Thymus (tissue), 11 donors: ENCODE results near the gene SMAD9. TPM values are rescaled to one million over a fixed set of nuclear protein-coding genes. Genes with fewer than 3 reads are reported as not detected.

ENCODE experiments used
- DNase-seq, 9 donors: peaks; one replicate each; pipeline ENCODE4 v3.0.0-alpha.2; 2013; ENCODE audit warnings: low spot score in 9 of 9, low read depth in 6 of 9, missing footprints in 1 of 9
- H3K27ac ChIP-seq, 2 donors: one replicate each; pipeline ENCODE4 v1.5.1; 2013; ENCODE audit warnings: control low read depth in 1 of 2, low read depth in 1 of 2, low read length in 1 of 2, mild to moderate bottlenecking in 1 of 2, moderate library complexity in 1 of 2
- H3K27me3 ChIP-seq, 2 donors: one replicate each; pipeline ENCODE4 v1.5.1; 2013; ENCODE audit warnings: low read length in 1 of 2; ENCODE audit not compliant: control insufficient read depth in 2 of 2, insufficient read depth in 1 of 2
- H3K36me3 ChIP-seq, 2 donors: one replicate each; pipeline ENCODE4 v1.5.1; 2013; ENCODE audit warnings: low read length in 1 of 2, mild to moderate bottlenecking in 1 of 2, moderate library complexity in 1 of 2; ENCODE audit not compliant: control insufficient read depth in 2 of 2, insufficient read depth in 2 of 2
- H3K4me1 ChIP-seq, 2 donors: one replicate each; pipeline ENCODE4 v1.5.1; 2013; ENCODE audit warnings: low read length in 2 of 2; ENCODE audit not compliant: control insufficient read depth in 2 of 2, insufficient read depth in 2 of 2
- H3K4me3 ChIP-seq, 2 donors: one replicate each; pipeline ENCODE4 v1.5.1; 2013; ENCODE audit warnings: low read length in 2 of 2, control low read depth in 1 of 2, mild to moderate bottlenecking in 1 of 2
- H3K9me3 ChIP-seq, 2 donors: one replicate each; pipeline ENCODE4 v1.5.1; 2013; ENCODE audit warnings: low read length in 1 of 2, mild to moderate bottlenecking in 1 of 2; ENCODE audit not compliant: control insufficient read depth in 2 of 2, insufficient read depth in 1 of 2
- WGBS: extraction: QIAGEN DNeasy Blood & Tissue Kit; methylation state at CpG from one replicate; pipeline ENCODE4 v1.1.7; 2013; 5-methylcytosine and 5-hydroxymethylcytosine counted together
- polyA plus RNA-seq: library from polyadenylated mRNA; stranded (reverse); fragments of 200-250 nt; gene quantifications from one replicate; pipeline ENCODE4 v1.2.3, GENCODE V29; 2013
- total RNA-seq: library from RNA; stranded (reverse); fragments of 120-200 nt; gene quantifications from one replicate; pipeline ENCODE4 v1.2.4, GENCODE V29; 2013
- donor health status: healthy.

The SMAD9 gene
- total and polyA plus RNA-seq, 2 donors, result 0.52 to 1.9 TPM

GRCh38 chr13:36840718-36841250 is 79.3 kb downstream of the SMAD9 start:
- WGBS, result 53% methylated on average over 3 of the region's 3 CpGs
- Histone ChIP-seq H3K36me3 (peaks cover 4% of the 10 kb centered on the region in 2 donors), H3K4me1 (no peaks in the 10 kb centered on the region), H3K27ac (no peak overlapping the region), H3K27me3 (no peaks in the 10 kb centered on the region), H3K9me3 (no peaks in the 10 kb centered on the region), H3K4me3 (no peak overlapping the region)
- no peak for DNase-seq

GRCh38 chr13:36839981-36840380 is 80.1 kb downstream of the SMAD9 start:
- Histone ChIP-seq H3K27me3 (no peaks in the 10 kb centered on the region), H3K4me3 (no peak overlapping the region), H3K9me3 (no peaks in the 10 kb centered on the region), H3K4me1 (no peaks in the 10 kb centered on the region), H3K36me3 (peaks cover 4% of the 10 kb centered on the region in 2 donors), H3K27ac (no peak overlapping the region)
- WGBS, result 97% methylated on average over 12 of the region's 12 CpGs
- DNase-seq, result no peak

GRCh38 chr13:36839281-36839680 is 80.8 kb downstream of the SMAD9 start:
- no peaks in the 10 kb centered on the region for H3K9me3 ChIP-seq
- H3K27me3 ChIP-seq, result no peaks in the 10 kb centered on the region
- no peak overlapping the region for H3K4me3 ChIP-seq
- H3K36me3 ChIP-seq, result peaks cover 4% of the 10 kb centered on the region in 2 donors
- no peak for DNase-seq
- no peak overlapping the region for H3K27ac ChIP-seq
- H3K4me1 ChIP-seq, result no peaks in the 10 kb centered on the region
- 96% methylated on average over 3 of the region's 3 CpGs for WGBS

GRCh38 chr13:36837354-36838092 is 82.5 kb downstream of the SMAD9 start:
- WGBS, result 73% methylated on average over 4 of the region's 4 CpGs
- Histone ChIP-seq H3K36me3 (peaks cover 0 to 4% of the 10 kb centered on the region in 2 donors), H3K9me3 (no peaks in the 10 kb centered on the region), H3K27me3 (no peaks in the 10 kb centered on the region), H3K4me3 (no peak overlapping the region), H3K27ac (no peak overlapping the region), H3K4me1 (no peaks in the 10 kb centered on the region)
- no peak for DNase-seq

- Histone ChIP-seq H3K4me3 (no peak overlapping the region), H3K27ac (no peak overlapping the region), H3K4me1 (no peaks in the 10 kb centered on the region), H3K36me3 (peaks cover 6 to 12% of the 10 kb centered on the region in 2 donors), H3K27me3 (no peaks in the 10 kb centered on the region), H3K9me3 (no peaks in the 10 kb centered on the region)
- DNase-seq, result no peak
- 99% methylated on average over 3 of the region's 3 CpGs for WGBS
Observed at GRCh38 chr13:36834299-36834698, 85.7 kb downstream of the SMAD9 start.

- Histone ChIP-seq H3K27me3 (no peaks in the 10 kb centered on the region), H3K9me3 (no peaks in the 10 kb centered on the region), H3K27ac (no peak overlapping the region), H3K4me1 (no peaks in the 10 kb centered on the region), H3K4me3 (no peak overlapping the region), H3K36me3 (peaks cover 16 to 17% of the 10 kb centered on the region in 2 donors)
- 97% methylated on average over 3 of the region's 3 CpGs for WGBS
- DNase-seq, result no peak
Observed at GRCh38 chr13:36831291-36831690, 88.7 kb downstream of the SMAD9 start.

- no peaks in the 10 kb centered on the region for H3K27me3 ChIP-seq
- no peaks in the 10 kb centered on the region for H3K4me1 ChIP-seq
- no peaks in the 10 kb centered on the region for H3K9me3 ChIP-seq
- peaks cover 16 to 20% of the 10 kb centered on the region in 2 donors for H3K36me3 ChIP-seq
- H3K4me3 ChIP-seq, result no peak overlapping the region
- H3K27ac ChIP-seq, result no peak overlapping the region
- DNase-seq, result no peak
- 97% methylated on average over 1 of the region's 1 CpG for WGBS
Observed at GRCh38 chr13:36829753-36830152, 90.3 kb downstream of the SMAD9 start.

- Histone ChIP-seq H3K9me3 (no peaks in the 10 kb centered on the region), H3K4me1 (peaks cover 13 to 17% of the 10 kb centered on the region in 2 donors), H3K4me3 (no peak overlapping the region), H3K27ac (no peak overlapping the region), H3K27me3 (no peaks in the 10 kb centered on the region), H3K36me3 (peaks cover 0 to 9% of the 10 kb centered on the region in 2 donors)
- 96% methylated on average over 3 of the region's 3 CpGs for WGBS
- DNase-seq, result no peak
Observed at GRCh38 chr13:36822785-36823184, 97.3 kb downstream of the SMAD9 start.

GRCh38 chr13:36820222-36820621 is 99.8 kb downstream of the SMAD9 start:
- DNase-seq, result peak in 1 of 9 donors; percentile 6
- 80% methylated on average over 4 of the region's 4 CpGs for WGBS
- Histone ChIP-seq H3K36me3 (peaks cover 0 to 4% of the 10 kb centered on the region in 2 donors), H3K27me3 (no peaks in the 10 kb centered on the region), H3K4me3 (peak overlapping the region; percentile 85 to 91), H3K4me1 (peaks cover 13 to 17% of the 10 kb centered on the region in 2 donors), H3K27ac (no peak overlapping the region), H3K9me3 (no peaks in the 10 kb centered on the region)
